ENCODE measurements around the gene LMO2. TPM values are rescaled to one million over a fixed set of nuclear protein-coding genes. Genes with fewer than 3 reads are reported as not detected.

The LMO2 gene
- total RNA-seq, 1 experiment from 2014 or later: 0.33 TPM

DNA sequence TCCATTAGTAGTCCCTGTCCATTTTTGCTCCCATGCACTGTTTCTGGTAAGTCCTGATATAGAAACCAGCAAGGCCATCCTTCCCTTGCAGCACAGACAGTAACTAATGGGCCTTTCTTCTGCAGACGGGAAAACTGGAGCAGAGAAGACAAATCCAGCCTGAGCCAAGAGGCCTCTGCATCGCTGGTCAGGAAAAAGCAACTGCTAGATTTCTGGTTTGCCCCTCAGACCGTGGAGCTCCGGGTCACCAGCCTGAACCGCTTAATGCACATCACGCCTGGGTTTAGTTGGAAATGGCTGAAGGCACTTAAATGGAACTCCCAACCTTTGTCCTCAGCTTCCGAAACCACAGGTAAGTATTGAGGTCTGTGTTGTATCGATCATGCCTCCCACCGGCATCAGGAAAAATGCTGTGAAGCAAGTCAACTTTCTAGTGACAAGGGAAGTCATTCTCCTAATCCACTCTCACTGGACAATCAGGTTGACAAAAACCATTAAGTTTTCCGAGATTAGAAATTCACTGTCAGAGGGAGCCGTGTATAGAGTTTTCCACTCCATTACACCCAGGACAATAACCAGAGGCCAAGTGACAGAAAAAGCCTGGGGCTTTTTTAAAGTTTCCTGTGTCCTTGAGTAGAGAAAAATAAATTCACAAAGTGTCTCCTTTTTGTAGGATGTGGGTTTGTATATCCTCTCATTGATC, 14.8 kb upstream of the LMO2 start:
- no peak overlapping the region for H2AFZ ChIP-seq (ENCODE audit: low read length)
- no peaks in the 10 kb centered on the region for H3K9me3 ChIP-seq (ENCODE audit: control insufficient read depth, low read depth, low read length)
- TF ChIP-seq, protein P1, sequence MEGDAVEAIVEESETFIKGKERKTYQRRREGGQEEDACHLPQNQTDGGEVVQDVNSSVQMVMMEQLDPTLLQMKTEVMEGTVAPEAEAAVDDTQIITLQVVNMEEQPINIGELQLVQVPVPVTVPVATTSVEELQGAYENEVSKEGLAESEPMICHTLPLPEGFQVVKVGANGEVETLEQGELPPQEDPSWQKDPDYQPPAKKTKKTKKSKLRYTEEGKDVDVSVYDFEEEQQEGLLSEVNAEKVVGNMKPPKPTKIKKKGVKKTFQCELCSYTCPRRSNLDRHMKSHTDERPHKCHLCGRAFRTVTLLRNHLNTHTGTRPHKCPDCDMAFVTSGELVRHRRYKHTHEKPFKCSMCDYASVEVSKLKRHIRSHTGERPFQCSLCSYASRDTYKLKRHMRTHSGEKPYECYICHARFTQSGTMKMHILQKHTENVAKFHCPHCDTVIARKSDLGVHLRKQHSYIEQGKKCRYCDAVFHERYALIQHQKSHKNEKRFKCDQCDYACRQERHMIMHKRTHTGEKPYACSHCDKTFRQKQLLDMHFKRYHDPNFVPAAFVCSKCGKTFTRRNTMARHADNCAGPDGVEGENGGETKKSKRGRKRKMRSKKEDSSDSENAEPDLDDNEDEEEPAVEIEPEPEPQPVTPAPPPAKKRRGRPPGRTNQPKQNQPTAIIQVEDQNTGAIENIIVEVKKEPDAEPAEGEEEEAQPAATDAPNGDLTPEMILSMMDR (conservative IDR thresholded peaks at IDR 0.05): no peak
- H2BK20ac ChIP-seq (ENCODE audit: low read depth, low read length, poor library complexity, severe bottlenecking): no peak overlapping the region
- Mint-ChIP-seq H3K27ac (no peak overlapping the region), H3K4me3 (no peak overlapping the region; a peak in 1 of 5 replicates), H3K36me3 (ENCODE audit: insufficient read depth in 1 of 3, low read depth in 3 of 3) (no peaks in the 10 kb centered on the region), H3K9me3 (no peaks in the 10 kb centered on the region; a peak in 1 of 5 replicates), H3K27me3 (ENCODE audit: low read depth) (peaks cover 5% of the 10 kb centered on the region), H3K4me1 (peaks cover 9 to 10% of the 10 kb centered on the region in 2 experiments)
- no peak overlapping the region for H3K23ac ChIP-seq (ENCODE audit: insufficient read length, low read depth, low read length)
- no peak overlapping the region for H4K91ac ChIP-seq (ENCODE audit: insufficient read length, low read depth, low read length)
- H3K4ac ChIP-seq (ENCODE audit: low read depth, low read length): no peak overlapping the region
- H2BK12ac ChIP-seq (ENCODE audit: insufficient read length, low read depth, low read length): no peak overlapping the region
- H2BK15ac ChIP-seq (ENCODE audit: low read depth, low read length): no peak overlapping the region
- H3K27ac ChIP-seq (ENCODE audit: insufficient read length, low read depth, low read length): no peak overlapping the region
- H4K20me1 ChIP-seq (ENCODE audit: control insufficient read depth, insufficient read depth, insufficient read length): no peaks in the 10 kb centered on the region
- no peaks in the 10 kb centered on the region for H3K79me2 ChIP-seq (ENCODE audit: insufficient read depth, low read length)
- no peak overlapping the region for H3K9ac ChIP-seq (ENCODE audit: extremely low read depth, insufficient read length, low read length)
- H3K79me1 ChIP-seq (ENCODE audit: insufficient read depth, low read depth, low read length, poor library complexity, severe bottlenecking): no peaks in the 10 kb centered on the region
- DNase-seq: no peak
- H2AK5ac ChIP-seq (ENCODE audit: insufficient read length, low read length): no peak overlapping the region
- H3T11ph ChIP-seq (ENCODE audit: low read length): no peak overlapping the region
- no peak overlapping the region for H3K18ac ChIP-seq (ENCODE audit: insufficient read length, low read depth, low read length)
- no peak overlapping the region for H3K56ac ChIP-seq (ENCODE audit: insufficient read length, low read depth, low read length)
- H3K14ac ChIP-seq (ENCODE audit: insufficient read depth, low read length): no peak overlapping the region
- H4K5ac ChIP-seq (ENCODE audit: insufficient read length, low read depth, low read length): no peak overlapping the region
- H4K8ac ChIP-seq (replicated peaks; ENCODE audit: insufficient read length, low read depth, low read length): no peak overlapping the region
- H3K4me1 ChIP-seq (ENCODE audit: insufficient read depth, low read length): no peaks in the 10 kb centered on the region
- H2BK120ac ChIP-seq (ENCODE audit: low read depth, low read length, poor library complexity, severe bottlenecking): no peak overlapping the region
- no CpG with 5 or more reads among the region's 11 CpGs for WGBS (ENCODE audit: extremely low coverage, insufficient read length, low lambda C conversion rate)
- no peak overlapping the region for H2BK5ac ChIP-seq (ENCODE audit: insufficient read length, low read length)
- no peaks in the 10 kb centered on the region for H3K23me2 ChIP-seq (ENCODE audit: insufficient read length, low read depth, low read length, poor library complexity, severe bottlenecking)
- no peaks in the 10 kb centered on the region for H3K27me3 ChIP-seq (ENCODE audit: insufficient read depth, low read length)
- H3K4me2 ChIP-seq (ENCODE audit: insufficient read depth, insufficient read length, low read length): no peak overlapping the region

Data from H9 (cell line).